ENCODE measurements around the gene MSTO1.

- TF ChIP-seq EZH2phosphoT487 (IDR thresholded peaks at IDR 0.05; ENCODE audit: borderline replicate concordance) (no peak), CTCF (conservative IDR thresholded peaks at IDR 0.05; ENCODE audit: low read length) (no peak)
These were observed 47.2 kb upstream of the MSTO1 start, which contains the start of gene ASH1L for GRCh38 chr1:155562581-155563376.

All from Loucy (cell line).